Astrocyte (in vitro differentiated cells and primary cell): ENCODE measurements around the gene TYW3.

ENCODE experiments used
- EZH2 ChIP-seq: IDR thresholded peaks from 2 replicates; pipeline ENCODE4 v1.6.1; 2012; ENCODE audit warnings: mild to moderate bottlenecking, low read length, inconsistent platforms; ENCODE audit not compliant: insufficient read depth
- TF ChIP-seq, protein P1 (sequence below): IDR thresholded peaks from 2 replicates; pipeline ENCODE4 v1.5.1; 2011; ENCODE audit warnings: low read depth, mild to moderate bottlenecking, inconsistent platforms, low read length, moderate library complexity; ENCODE audit not compliant: insufficient read depth

GRCh38 chr1:74728736-74729135 is 4.2 kb upstream of the TYW3 start:
- TF ChIP-seq, protein P1, sequence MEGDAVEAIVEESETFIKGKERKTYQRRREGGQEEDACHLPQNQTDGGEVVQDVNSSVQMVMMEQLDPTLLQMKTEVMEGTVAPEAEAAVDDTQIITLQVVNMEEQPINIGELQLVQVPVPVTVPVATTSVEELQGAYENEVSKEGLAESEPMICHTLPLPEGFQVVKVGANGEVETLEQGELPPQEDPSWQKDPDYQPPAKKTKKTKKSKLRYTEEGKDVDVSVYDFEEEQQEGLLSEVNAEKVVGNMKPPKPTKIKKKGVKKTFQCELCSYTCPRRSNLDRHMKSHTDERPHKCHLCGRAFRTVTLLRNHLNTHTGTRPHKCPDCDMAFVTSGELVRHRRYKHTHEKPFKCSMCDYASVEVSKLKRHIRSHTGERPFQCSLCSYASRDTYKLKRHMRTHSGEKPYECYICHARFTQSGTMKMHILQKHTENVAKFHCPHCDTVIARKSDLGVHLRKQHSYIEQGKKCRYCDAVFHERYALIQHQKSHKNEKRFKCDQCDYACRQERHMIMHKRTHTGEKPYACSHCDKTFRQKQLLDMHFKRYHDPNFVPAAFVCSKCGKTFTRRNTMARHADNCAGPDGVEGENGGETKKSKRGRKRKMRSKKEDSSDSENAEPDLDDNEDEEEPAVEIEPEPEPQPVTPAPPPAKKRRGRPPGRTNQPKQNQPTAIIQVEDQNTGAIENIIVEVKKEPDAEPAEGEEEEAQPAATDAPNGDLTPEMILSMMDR, result no peak
- no peak for TF ChIP-seq EZH2
